Upper lobe of right lung (tissue), 1 donor: ENCODE data around the gene EXOSC9. TPM values are rescaled to one million over a fixed set of nuclear protein-coding genes. Genes with fewer than 3 reads are reported as not detected.
"Not testable (repeated sequence)": the region's sequence is repeated elsewhere in the genome, so short reads cannot be mapped to it uniquely, and the experiment has no call there.

Source experiments
- ATAC-seq: fragments of 200-7000 bp; cut with Tn5 transposase; one replicate; pipeline ENCODE4 v1.9.1; 2020; ENCODE audit warnings: mild to moderate bottlenecking, moderate library complexity
- DNase-seq: peaks from one replicate; pipeline ENCODE4 v3.0.0-alpha.2; 2020
- H3K27ac ChIP-seq: fragments of 200-600 bp; one replicate; pipeline ENCODE4 v1.8.0; 2022
- H3K27me3 ChIP-seq: fragments of 200-600 bp; one replicate; pipeline ENCODE4 v1.8.0; 2022; ENCODE audit warnings: mild to moderate bottlenecking
- H3K36me3 ChIP-seq: fragments of 200-600 bp; one replicate; pipeline ENCODE4 v1.8.0; 2022
- H3K4me1 ChIP-seq: fragments of 200-600 bp; one replicate; pipeline ENCODE4 v1.8.0; 2022
- H3K4me3 ChIP-seq: fragments of 200-600 bp; one replicate; pipeline ENCODE4 v1.8.0; 2022; ENCODE audit warnings: mild to moderate bottlenecking
- H3K9me3 ChIP-seq: fragments of 200-600 bp; one replicate; pipeline ENCODE4 v1.8.0; 2022
- CTCF ChIP-seq: fragments of 200-600 bp; IDR thresholded peaks from one replicate; pipeline ENCODE4 v1.8.0; 2022; ENCODE audit warnings: antibody characterized with exemption
- intact Hi-C: fragments of 100-400 bp; cut with DNase I; formaldehyde crosslinking; loops from one replicate; pipeline ENCODE4 v1.11.0; 2022
- long read RNA-seq: library from polyadenylated mRNA; unstranded; transcript quantifications from one replicate; pipeline ENCODE4 v2.0.0, GENCODE V29; 2021
- total RNA-seq: library from RNA; stranded (reverse); fragmentation: NEBNext Ultra II Directional; extraction: Animal tissue kit (Norgen Biotek cat#: 25700); gene quantifications from one replicate; pipeline ENCODE4 v1.2.1, GENCODE V29; 2021
- donor health status: DM: no; HTN: yes; CAD: no; lungs with severe emphysema.

The EXOSC9 gene
- 15.8 TPM for total RNA-seq
- long read RNA-seq, transcript EXOSC9-201 (12 exons, 1,481 nt), result major isoform, 10 of 13 reads
- long read RNA-seq, partial matches to known transcripts, result 0 of 13 reads
- long read RNA-seq, other reads (novel, unspliced or antisense), result 2 of 13 reads

GRCh38 chr4:121800961-121801714 lies at the start of gene EXOSC9:
TSS of gene EXOSC9 (plus strand) at chr4:121801323. CDS start at chr4:121801425, 102 bp downstream.
- no peak for TF ChIP-seq CTCF
- Histone ChIP-seq H3K36me3 (peaks cover 34% of the 10 kb centered on the region), H3K9me3 (no peaks in the 10 kb centered on the region), H3K27me3 (no peaks in the 10 kb centered on the region), H3K4me3 (peak within 1 kb of the TSS; percentile 88), H3K27ac (peak within 1 kb of the TSS; percentile 92), H3K4me1 (peaks cover 9% of the 10 kb centered on the region)
- DNase-seq (peak; percentile 96), ATAC-seq (peak; percentile 97)
- intact Hi-C loops, result no loop called here

- not testable (repeated sequence) for ATAC-seq
Measured at GRCh38 chr4:121752142-121752541, 49.0 kb upstream of the EXOSC9 start.

GRCh38 chr4:121758925-121759568 lies 42.1 kb upstream of the EXOSC9 start:
- H3K4me1 ChIP-seq, result no peaks in the 10 kb centered on the region
- intact Hi-C loops, result no loop called here
- no peak overlapping the region for H3K27ac ChIP-seq
- H3K27me3 ChIP-seq, result peaks cover 4% of the 10 kb centered on the region
- no peak for TF ChIP-seq CTCF
- ATAC-seq, result no peak
- DNase-seq, result no peak
- H3K4me3 ChIP-seq, result no peak overlapping the region
- H3K36me3 ChIP-seq, result no peaks in the 10 kb centered on the region
- no peaks in the 10 kb centered on the region for H3K9me3 ChIP-seq

More at GRCh38 chr4:121752142-121752541, 49.0 kb upstream of the EXOSC9 start:
- H3K4me3 ChIP-seq, DNase-seq, H3K27me3 ChIP-seq, H3K36me3 ChIP-seq, H3K9me3 ChIP-seq, intact Hi-C loops, H3K27ac ChIP-seq, H3K4me1 ChIP-seq: not testable (repeated sequence)

GRCh38 chr4:121760205-121760604 lies 40.9 kb upstream of the EXOSC9 start:
- no peak for TF ChIP-seq CTCF
- intact Hi-C loops, result no loop called here
- ATAC-seq (no peak), DNase-seq (no peak)
- H3K36me3 ChIP-seq, result no peaks in the 10 kb centered on the region
- no peak overlapping the region for H3K4me3 ChIP-seq
- no peak overlapping the region for H3K27ac ChIP-seq
- peaks cover 9% of the 10 kb centered on the region for H3K4me1 ChIP-seq
- peaks cover 16% of the 10 kb centered on the region for H3K27me3 ChIP-seq
- H3K9me3 ChIP-seq, result no peaks in the 10 kb centered on the region

- Histone ChIP-seq H3K36me3 (no peaks in the 10 kb centered on the region), H3K4me1 (peaks cover 10% of the 10 kb centered on the region), H3K4me3 (peak overlapping the region; percentile 46), H3K9me3 (no peaks in the 10 kb centered on the region), H3K27ac (no peak overlapping the region), H3K27me3 (peaks cover 31% of the 10 kb centered on the region)
- DNase-seq (no peak), ATAC-seq (no peak)
- no peak for TF ChIP-seq CTCF
- intact Hi-C loops, result no loop called here
Measured at GRCh38 chr4:121764303-121764701, 36.8 kb upstream of the EXOSC9 start.
